Measurements from ENCODE around the gene NSD2.

DNA sequence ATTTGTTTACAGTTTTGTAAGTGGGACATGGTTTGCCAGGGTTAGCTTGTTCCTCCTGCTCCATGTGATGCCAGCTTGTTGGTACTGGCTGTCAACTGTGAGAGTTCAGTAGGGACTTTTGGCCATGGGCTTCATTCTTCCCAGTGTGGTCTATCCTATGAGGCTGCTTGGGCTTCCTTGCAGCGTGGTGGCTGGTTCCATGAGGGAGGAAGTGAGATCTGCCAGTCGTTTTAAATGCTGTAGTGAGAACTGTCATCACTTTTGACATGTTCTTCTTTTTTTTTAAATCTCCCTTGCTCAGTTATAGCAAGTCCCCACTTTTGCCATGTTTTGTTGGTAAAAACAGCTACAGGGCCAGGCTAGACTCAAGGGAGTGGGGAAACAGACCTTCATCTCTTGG is 15.9 kb downstream of the NSD2 start:
- TF ChIP-seq, protein P1, sequence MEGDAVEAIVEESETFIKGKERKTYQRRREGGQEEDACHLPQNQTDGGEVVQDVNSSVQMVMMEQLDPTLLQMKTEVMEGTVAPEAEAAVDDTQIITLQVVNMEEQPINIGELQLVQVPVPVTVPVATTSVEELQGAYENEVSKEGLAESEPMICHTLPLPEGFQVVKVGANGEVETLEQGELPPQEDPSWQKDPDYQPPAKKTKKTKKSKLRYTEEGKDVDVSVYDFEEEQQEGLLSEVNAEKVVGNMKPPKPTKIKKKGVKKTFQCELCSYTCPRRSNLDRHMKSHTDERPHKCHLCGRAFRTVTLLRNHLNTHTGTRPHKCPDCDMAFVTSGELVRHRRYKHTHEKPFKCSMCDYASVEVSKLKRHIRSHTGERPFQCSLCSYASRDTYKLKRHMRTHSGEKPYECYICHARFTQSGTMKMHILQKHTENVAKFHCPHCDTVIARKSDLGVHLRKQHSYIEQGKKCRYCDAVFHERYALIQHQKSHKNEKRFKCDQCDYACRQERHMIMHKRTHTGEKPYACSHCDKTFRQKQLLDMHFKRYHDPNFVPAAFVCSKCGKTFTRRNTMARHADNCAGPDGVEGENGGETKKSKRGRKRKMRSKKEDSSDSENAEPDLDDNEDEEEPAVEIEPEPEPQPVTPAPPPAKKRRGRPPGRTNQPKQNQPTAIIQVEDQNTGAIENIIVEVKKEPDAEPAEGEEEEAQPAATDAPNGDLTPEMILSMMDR (IDR thresholded peaks at IDR 0.05), result no peak
- no peak for TF ChIP-seq ZFX (IDR thresholded peaks at IDR 0.05; ENCODE audit: borderline replicate concordance)
